H9 (cell line): ENCODE results near the gene ANKRD17. TPM values are rescaled to one million over a fixed set of nuclear protein-coding genes. Genes with fewer than 3 reads are reported as not detected.

ENCODE experiments used
- DNase-seq: peaks from one replicate; pipeline ENCODE4 v3.0.0-alpha.2; 2017
- H2AFZ ChIP-seq: one replicate; pipeline ENCODE4 v1.6.1; 2013; ENCODE audit warnings: mild to moderate bottlenecking, low read length, control low read depth, moderate library complexity
- H2AK5ac ChIP-seq: 2 replicates; pipeline ENCODE4 v1.6.1; 2013; ENCODE audit warnings: low read length, control low read depth, mixed read lengths; ENCODE audit not compliant: insufficient read length
- H2BK120ac ChIP-seq: one replicate; pipeline ENCODE4 v1.6.1; 2013; ENCODE audit warnings: low read depth, mild to moderate bottlenecking, low read length, control low read depth, inconsistent platforms; ENCODE audit not compliant: poor library complexity, severe bottlenecking
- H2BK12ac ChIP-seq: 2 replicates; pipeline ENCODE4 v1.6.1; 2013; ENCODE audit warnings: low read length, control low read depth, mixed read lengths, low read depth; ENCODE audit not compliant: insufficient read length
- H2BK15ac ChIP-seq: 2 replicates; pipeline ENCODE4 v1.6.1; 2013; ENCODE audit warnings: low read depth, low read length, control low read depth
- H2BK20ac ChIP-seq: one replicate; pipeline ENCODE4 v1.6.1; 2013; ENCODE audit warnings: low read depth, mild to moderate bottlenecking, low read length, control low read depth, inconsistent platforms; ENCODE audit not compliant: poor library complexity, severe bottlenecking
- H2BK5ac ChIP-seq: 2 replicates; pipeline ENCODE4 v1.6.1; 2013; ENCODE audit warnings: low read length, control low read depth, mixed read lengths; ENCODE audit not compliant: insufficient read length
- H3K14ac ChIP-seq: 2 replicates; pipeline ENCODE4 v1.6.1; 2013; ENCODE audit warnings: low read length, control low read depth; ENCODE audit not compliant: insufficient read depth
- H3K18ac ChIP-seq: 2 replicates; pipeline ENCODE4 v1.6.1; 2013; ENCODE audit warnings: low read depth, mild to moderate bottlenecking, mixed read lengths, low read length, control low read depth; ENCODE audit not compliant: insufficient read length
- H3K23ac ChIP-seq: 2 replicates; pipeline ENCODE4 v1.6.1; 2013; ENCODE audit warnings: low read length, control low read depth, mixed read lengths, low read depth; ENCODE audit not compliant: insufficient read length
- H3K23me2 ChIP-seq: 2 replicates; pipeline ENCODE4 v1.6.1; 2013; ENCODE audit warnings: low read depth, mild to moderate bottlenecking, mixed read lengths, low read length, control low read depth; ENCODE audit not compliant: insufficient read length, poor library complexity, severe bottlenecking
- H3K27ac ChIP-seq: 2 replicates; pipeline ENCODE4 v1.5.1; 2013; ENCODE audit warnings: low read length, control low read depth, mixed read lengths, low read depth; ENCODE audit not compliant: insufficient read length
- H3K27me3 ChIP-seq: 2 replicates; pipeline ENCODE4 v1.6.1; 2013; ENCODE audit warnings: low read length, control low read depth, inconsistent platforms; ENCODE audit not compliant: insufficient read depth
- H3K4ac ChIP-seq: 2 replicates; pipeline ENCODE4 v1.6.1; 2013; ENCODE audit warnings: low read depth, mild to moderate bottlenecking, control low read depth, inconsistent platforms, low read length, moderate library complexity
- H3K4me1 ChIP-seq: 2 replicates; pipeline ENCODE4 v1.6.1; 2013; ENCODE audit warnings: low read length, control low read depth, inconsistent platforms; ENCODE audit not compliant: insufficient read depth
- H3K4me2 ChIP-seq: 2 replicates; pipeline ENCODE4 v1.6.1; 2013; ENCODE audit warnings: low read length, control low read depth, mixed read lengths; ENCODE audit not compliant: insufficient read length, insufficient read depth
- H3K56ac ChIP-seq: 2 replicates; pipeline ENCODE4 v1.6.1; 2013; ENCODE audit warnings: low read depth, mild to moderate bottlenecking, mixed read lengths, low read length, control low read depth; ENCODE audit not compliant: insufficient read length
- H3K79me1 ChIP-seq: 2 replicates; pipeline ENCODE4 v1.6.1; 2013; ENCODE audit warnings: low read depth, mild to moderate bottlenecking, moderate library complexity, low read length, control low read depth, inconsistent platforms; ENCODE audit not compliant: insufficient read depth, poor library complexity, severe bottlenecking
- H3K79me2 ChIP-seq: 2 replicates; pipeline ENCODE4 v1.6.1; 2013; ENCODE audit warnings: low read length, control low read depth, inconsistent platforms; ENCODE audit not compliant: insufficient read depth
- H3K9ac ChIP-seq: 2 replicates; pipeline ENCODE4 v1.6.1; 2013; ENCODE audit warnings: low read length, control low read depth, mixed read lengths; ENCODE audit not compliant: insufficient read length; ENCODE audit errors: extremely low read depth
- H3K9me3 ChIP-seq: one replicate; pipeline ENCODE4 v1.6.1; 2013; ENCODE audit warnings: low read depth, low read length, inconsistent platforms; ENCODE audit not compliant: control insufficient read depth
- H3T11ph ChIP-seq: one replicate; pipeline ENCODE4 v1.6.1; 2013; ENCODE audit warnings: mild to moderate bottlenecking, low read length, control low read depth, inconsistent platforms
- H4K20me1 ChIP-seq: one replicate; pipeline ENCODE4 v1.6.1; 2013; ENCODE audit not compliant: control insufficient read depth, insufficient read length, insufficient read depth
- H4K5ac ChIP-seq: 2 replicates; pipeline ENCODE4 v1.6.1; 2013; ENCODE audit warnings: low read depth, mild to moderate bottlenecking, mixed read lengths, low read length, control low read depth; ENCODE audit not compliant: insufficient read length
- H4K8ac ChIP-seq: replicated peaks from 2 replicates; pipeline ENCODE4 v1.6.1; 2013; ENCODE audit warnings: low read length, control low read depth, mixed read lengths, low read depth; ENCODE audit not compliant: insufficient read length
- H4K91ac ChIP-seq: 2 replicates; pipeline ENCODE4 v1.6.1; 2013; ENCODE audit warnings: low read depth, mild to moderate bottlenecking, moderate library complexity, mixed read lengths, low read length, control low read depth; ENCODE audit not compliant: insufficient read length
- H3K27ac Mint-ChIP-seq, 3 experiments: 2 replicates in 2 of 3; 3 replicates in 1 of 3; pipeline ENCODE4 v1.8.0; 2020 to 2021; ENCODE audit warnings: mixed read lengths in 3 of 3, mild to moderate bottlenecking in 1 of 3, moderate library complexity in 1 of 3
- H3K27me3 Mint-ChIP-seq: 2 replicates; pipeline ENCODE4 v1.8.0; 2021; ENCODE audit warnings: low read depth, mild to moderate bottlenecking, moderate library complexity, mixed read lengths
- H3K36me3 Mint-ChIP-seq, 3 experiments: 2 replicates in 2 of 3; 3 replicates in 1 of 3; pipeline ENCODE4 v1.8.0; 2020 to 2021; ENCODE audit warnings: low read depth in 3 of 3, mixed read lengths in 3 of 3; ENCODE audit not compliant: insufficient read depth in 1 of 3
- H3K4me1 Mint-ChIP-seq, 2 experiments: 2 replicates each; pipeline ENCODE4 v1.8.0; 2020; ENCODE audit warnings: mixed read lengths in 2 of 2
- H3K4me3 Mint-ChIP-seq, 2 experiments: 2 replicates in 1 of 2; 3 replicates in 1 of 2; pipeline ENCODE4 v1.8.0; 2020 to 2021; ENCODE audit warnings: mild to moderate bottlenecking in 2 of 2, mixed read lengths in 2 of 2, moderate library complexity in 1 of 2
- H3K9me3 Mint-ChIP-seq, 2 experiments: 2 replicates in 1 of 2; 3 replicates in 1 of 2; pipeline ENCODE4 v1.8.0; 2020; ENCODE audit warnings: mild to moderate bottlenecking in 2 of 2, mixed read lengths in 2 of 2, moderate library complexity in 1 of 2
- CTCF ChIP-seq: fragments of 200-600 bp; sonication (generic); conservative IDR thresholded peaks from 3 replicates; pipeline ENCODE4 v1.8.0; 2021; ENCODE audit warnings: antibody characterized with exemption, mild to moderate bottlenecking
- WGBS: extraction: QIAGEN DNeasy Blood & Tissue Kit; methylation state at CpG from one replicate; pipeline ENCODE4 v1.1.7; 2013; ENCODE audit warnings: missing lambda C conversion rate, low lambda C conversion rate, mixed read lengths; ENCODE audit not compliant: insufficient read length; ENCODE audit errors: extremely low coverage; 5-methylcytosine and 5-hydroxymethylcytosine counted together
- total RNA-seq: library from RNA; stranded (reverse); gene quantifications from 2 replicates; pipeline ENCODE4 v1.2.1, GENCODE V29; 2021

Gene ANKRD17
- total RNA-seq, 1 experiment from 2014 or later, result 82.4 TPM

- H4K8ac ChIP-seq, result no peak overlapping the region
- H3K9ac ChIP-seq, result no peak overlapping the region
- H3K79me1 ChIP-seq, result no peaks in the 10 kb centered on the region
- H2AK5ac ChIP-seq, result no peak overlapping the region
- no peak overlapping the region for H3K4ac ChIP-seq
- H3K27ac ChIP-seq, result peak overlapping the region; percentile 14
- DNase-seq, result no peak
- no peak overlapping the region for H3T11ph ChIP-seq
- H3K79me2 ChIP-seq, result peaks cover 6% of the 10 kb centered on the region; the same call in 1 of the 2 replicates
- no peaks in the 10 kb centered on the region for H3K9me3 Mint-ChIP-seq
- no CpG with 5 or more reads among the region's 3 CpGs for WGBS
- no peak overlapping the region for H4K5ac ChIP-seq
- no peak overlapping the region for H2BK5ac ChIP-seq
- no peaks in the 10 kb centered on the region for H4K20me1 ChIP-seq
- H3K4me1 Mint-ChIP-seq, result peaks cover 25% of the 10 kb centered on the region in 2 experiments
- peak overlapping the region in 2 of 3 experiments; percentile 76 to 95; a peak in 4 of 7 replicates for H3K27ac Mint-ChIP-seq
- H2BK120ac ChIP-seq, result no peak overlapping the region
- peak overlapping the region; percentile 17 for H3K4me2 ChIP-seq
- H3K4me1 ChIP-seq, result peaks cover 7% of the 10 kb centered on the region; the same call in 1 of the 2 replicates
- H3K4me3 Mint-ChIP-seq, result no peak overlapping the region
- no peak overlapping the region for H3K56ac ChIP-seq
- H2AFZ ChIP-seq, result no peak overlapping the region
- no peak overlapping the region for H4K91ac ChIP-seq
- no peak overlapping the region for H3K18ac ChIP-seq
- peaks cover 0 to 5% (median 5%) of the 10 kb centered on the region in 3 experiments; a peak in 5 of 7 replicates for H3K36me3 Mint-ChIP-seq
- no peak overlapping the region for H2BK15ac ChIP-seq
- no peak overlapping the region for H2BK20ac ChIP-seq
- no peaks in the 10 kb centered on the region for H3K27me3 ChIP-seq
- no peaks in the 10 kb centered on the region for H3K23me2 ChIP-seq
- no peak overlapping the region for H2BK12ac ChIP-seq
- H3K9me3 ChIP-seq, result no peaks in the 10 kb centered on the region
- no peak overlapping the region for H3K23ac ChIP-seq
- H3K27me3 Mint-ChIP-seq, result no peaks in the 10 kb centered on the region
- no peak for TF ChIP-seq CTCF
- no peak overlapping the region for H3K14ac ChIP-seq
Measured at GRCh38 chr4:73224886-73225285, 33.7 kb downstream of the ANKRD17 start.
